Upper lobe of left lung (tissue), 6 donors: Measurements from ENCODE around the gene BMPR2. TPM values are rescaled to one million over a fixed set of nuclear protein-coding genes. Genes with fewer than 3 reads are reported as not detected.

Experiments
- ATAC-seq, 2 donors: fragments of 200-7000 bp; cut with Tn5 transposase; one replicate each; pipeline ENCODE4 v1.9.1; 2022; ENCODE audit warnings: mild to moderate bottlenecking in 2 of 2, moderate library complexity in 2 of 2; ENCODE audit not compliant: low FRiP score in 2 of 2
- DNase-seq, 2 donors: peaks; one replicate each; pipeline ENCODE4 v3.0.0-alpha.2; 2019 to 2020
- H3K27ac ChIP-seq, 4 donors: fragments of 200-600 bp; sonication (generic); one replicate each; pipeline ENCODE4 v1.5.1; 2016 to 2019
- H3K27me3 ChIP-seq, 4 donors: fragments of 200-600 bp; sonication (generic); one replicate each; pipeline ENCODE4 v1.5.1; 2017 to 2019
- H3K36me3 ChIP-seq, 4 donors: fragments of 200-600 bp; sonication (generic); one replicate each; pipeline ENCODE4 v1.5.1; 2016 to 2019
- H3K4me1 ChIP-seq, 4 donors: fragments of 200-600 bp; sonication (generic); one replicate each; pipeline ENCODE4 v1.5.1; 2018 to 2019
- H3K4me3 ChIP-seq, 4 donors: fragments of 200-600 bp; sonication (generic); one replicate each; pipeline ENCODE4 v1.5.1; 2017 to 2019; ENCODE audit warnings: mild to moderate bottlenecking in 2 of 4, moderate library complexity in 1 of 4
- H3K9me3 ChIP-seq, 4 donors: fragments of 200-600 bp; sonication (generic); one replicate each; pipeline ENCODE4 v1.5.1; 2018 to 2019
- CTCF ChIP-seq, 6 experiments: fragments of 450-650 bp in 4 of 6; fragments of 200-600 bp in 2 of 6; sonication (generic) in 2 of 6; IDR thresholded peaks; one replicate each; pipeline ENCODE4 v1.5.1; 2016 to 2019; ENCODE audit warnings: antibody characterized with exemption in 6 of 6
- EP300 ChIP-seq, 4 donors: sonication (generic); formaldehyde crosslinking; IDR thresholded peaks; one replicate each; pipeline ENCODE4 v1.5.1; 2017; ENCODE audit warnings: antibody characterized with exemption in 4 of 4, control low read depth in 2 of 4
- POLR2A ChIP-seq, 4 donors: fragments of 450-650 bp; IDR thresholded peaks; one replicate each; pipeline ENCODE4 v1.5.1; 2016 to 2017; ENCODE audit warnings: antibody characterized with exemption in 4 of 4, mild to moderate bottlenecking in 2 of 4
- POLR2AphosphoS5 ChIP-seq, 2 donors: sonication (generic); formaldehyde crosslinking; IDR thresholded peaks; one replicate each; pipeline ENCODE4 v1.5.1; 2017; ENCODE audit warnings: antibody characterized with exemption in 2 of 2
- WGBS, 2 donors: methylation state at CpG; one replicate each; pipeline ENCODE4 v1.1.5; 2017 to 2018; 5-methylcytosine and 5-hydroxymethylcytosine counted together
- total RNA-seq, 6 donors: library from RNA; depleted of rRNA in 4 of 6; stranded (reverse); fragments of >200 nt in 4 of 6; gene quantifications; one replicate each; pipeline versions ENCODE4 v1.1.0 to v1.2.1, GENCODE V29; 2016 to 2021
- donor health status: DM: no; HTN: no; CAD: no; lungs with moderate emphysema.
- donor health status: DM: no; HTN: yes; CAD: no; lungs with severe emphysema.

BMPR2 gene
- total RNA-seq, 6 donors from 2014 or later, result 23.0 to 133 (median 77.2) TPM

GRCh38 chr2:202454536-202454935 is 78.4 kb downstream of the BMPR2 start:
- 62 to 72% methylated on average over 3 of the region's 3 CpGs for WGBS, 2 donors
- Histone ChIP-seq H3K27me3 (no peaks in the 10 kb centered on the region), H3K4me1 (peaks cover 11 to 28% (median 21%) of the 10 kb centered on the region in 4 donors), H3K27ac (no peak overlapping the region), H3K9me3 (no peaks in the 10 kb centered on the region), H3K4me3 (no peak overlapping the region), H3K36me3 (no peaks in the 10 kb centered on the region)
- TF ChIP-seq POLR2A (IDR thresholded peaks at IDR 0.05), result no peak
- ATAC-seq (no peak), DNase-seq (no peak)

GRCh38 chr2:202455114-202455513 is 79.0 kb downstream of the BMPR2 start:
- Histone ChIP-seq H3K9me3 (no peaks in the 10 kb centered on the region), H3K36me3 (no peaks in the 10 kb centered on the region), H3K27me3 (no peaks in the 10 kb centered on the region), H3K27ac (no peak overlapping the region), H3K4me1 (peaks cover 11 to 22% (median 15%) of the 10 kb centered on the region in 4 donors), H3K4me3 (no peak overlapping the region)
- WGBS, 2 donors, result 90 to 100% methylated on average over 1 of the region's 1 CpG
- TF ChIP-seq POLR2AphosphoS5 (IDR thresholded peaks at IDR 0.05) (no peak), POLR2A (IDR thresholded peaks at IDR 0.05) (no peak), CTCF (IDR thresholded peaks at IDR 0.05) (no peak), EP300 (IDR thresholded peaks at IDR 0.05) (no peak)
- DNase-seq (no peak), ATAC-seq (no peak)

- ATAC-seq, result no peak
- Histone ChIP-seq H3K4me3 (no peak overlapping the region), H3K36me3 (peaks cover 0 to 5% (median 0%) of the 10 kb centered on the region in 4 donors), H3K27ac (no peak overlapping the region), H3K27me3 (no peaks in the 10 kb centered on the region), H3K9me3 (no peaks in the 10 kb centered on the region), H3K4me1 (peaks cover 0 to 4% (median 2%) of the 10 kb centered on the region in 4 donors)
- DNase-seq, result no peak
- no peak for TF ChIP-seq POLR2A (IDR thresholded peaks at IDR 0.05)
- no peak for TF ChIP-seq POLR2AphosphoS5 (IDR thresholded peaks at IDR 0.05)
- TF ChIP-seq CTCF (IDR thresholded peaks at IDR 0.05), result no peak
- TF ChIP-seq EP300 (IDR thresholded peaks at IDR 0.05), result no peak
- WGBS, 2 donors, result 89 to 98% methylated on average over 2 of the region's 2 CpGs
Observed at GRCh38 chr2:202460119-202460518, 84.0 kb downstream of the BMPR2 start.

- Histone ChIP-seq H3K4me1 (peaks cover 0 to 3% (median 1%) of the 10 kb centered on the region in 4 donors), H3K9me3 (no peaks in the 10 kb centered on the region), H3K27me3 (no peaks in the 10 kb centered on the region), H3K27ac (no peak overlapping the region), H3K36me3 (peaks cover 0 to 17% (median 0%) of the 10 kb centered on the region in 4 donors), H3K4me3 (no peak overlapping the region)
- 71 to 75% methylated on average over 1 of the region's 1 CpG for WGBS, 2 donors
- DNase-seq (no peak), ATAC-seq (no peak)
- TF ChIP-seq POLR2A (IDR thresholded peaks at IDR 0.05) (no peak), CTCF (IDR thresholded peaks at IDR 0.05) (no peak), POLR2AphosphoS5 (IDR thresholded peaks at IDR 0.05) (no peak), EP300 (IDR thresholded peaks at IDR 0.05) (no peak)
Observed at GRCh38 chr2:202479090-202479489, 103.0 kb downstream of the BMPR2 start.

- no peak for ATAC-seq
- Histone ChIP-seq H3K36me3 (peaks cover 0 to 17% (median 0%) of the 10 kb centered on the region in 4 donors), H3K9me3 (no peaks in the 10 kb centered on the region), H3K27me3 (no peaks in the 10 kb centered on the region), H3K27ac (no peak overlapping the region), H3K4me3 (no peak overlapping the region), H3K4me1 (peaks cover 0 to 3% (median 1%) of the 10 kb centered on the region in 4 donors)
- 66 to 79% methylated on average over 1 of the region's 1 CpG for WGBS, 2 donors
- no peak for DNase-seq
- no peak for TF ChIP-seq CTCF (IDR thresholded peaks at IDR 0.05)
- TF ChIP-seq POLR2A (IDR thresholded peaks at IDR 0.05), result no peak
- TF ChIP-seq POLR2AphosphoS5 (IDR thresholded peaks at IDR 0.05), result no peak
- no peak for TF ChIP-seq EP300 (IDR thresholded peaks at IDR 0.05)
Observed at GRCh38 chr2:202479610-202480009, 103.5 kb downstream of the BMPR2 start.
